ENCODE results near the gene NR6A1. TPM values are rescaled to one million over a fixed set of nuclear protein-coding genes. Genes with fewer than 3 reads are reported as not detected.

The NR6A1 gene
- total RNA-seq, 1 experiment from 2014 or later = 0.77 TPM

GRCh38 chr9:124498040-124498439 lies 273.1 kb downstream of the NR6A1 start:
- no peak for ATAC-seq
- POLR2A ChIA-PET (ENCODE audit: unreplicated experiment) = no interaction called here
- no peaks in the 10 kb centered on the region for H4K20me1 ChIP-seq (ENCODE audit: low read length)

GRCh38 chr9:124497441-124497840 lies 273.7 kb downstream of the NR6A1 start:
- TF ChIP-seq EZH2 (IDR thresholded peaks at IDR 0.05; ENCODE audit: low read length, unreplicated experiment) = no peak
- no peak for TF ChIP-seq CTCF (conservative IDR thresholded peaks at IDR 0.05; ENCODE audit: low read depth, low read length)
- no peak for TF ChIP-seq EZH2phosphoT487 (IDR thresholded peaks at IDR 0.05; ENCODE audit: borderline replicate concordance, low read length)
- H3K9ac ChIP-seq (ENCODE audit: low read length) = no peak overlapping the region
- no peak overlapping the region for H2AFZ ChIP-seq (ENCODE audit: low read length)
- no peaks in the 10 kb centered on the region for H3K36me3 ChIP-seq (ENCODE audit: low read depth, low read length)
- ChIA-PET POLR2A (ENCODE audit: unreplicated experiment) (no interaction called here), CTCF (no interaction called here)
- H3K4me1 ChIP-seq (ENCODE audit: insufficient read depth, low read length) = no peaks in the 10 kb centered on the region
- no peaks in the 10 kb centered on the region for H4K20me1 ChIP-seq (ENCODE audit: low read length)
- no peaks in the 10 kb centered on the region for H3K9me3 ChIP-seq (ENCODE audit: low read length)
- DNase-seq (no peak), ATAC-seq (no peak)
- BruUV-seq (replicated peaks) = no TSS peak
- H3K9me2 ChIP-seq (replicated peaks; ENCODE audit: low read length) = no peaks in the 10 kb centered on the region
- intact Hi-C loops (cut with micrococcal nuclease) = no loop called here
- no peaks in the 10 kb centered on the region for H3K27me3 ChIP-seq (ENCODE audit: low read length)
- no peaks in the 10 kb centered on the region for H3F3A ChIP-seq (ENCODE audit: low read length, unreplicated experiment)
- H3K4me3 ChIP-seq (ENCODE audit: low read length) = no peak overlapping the region
- H3K4me2 ChIP-seq (ENCODE audit: low read length) = no peak overlapping the region
- no peak overlapping the region for H3K27ac ChIP-seq (ENCODE audit: low read length)
- no peaks in the 10 kb centered on the region for H3K79me2 ChIP-seq (ENCODE audit: low read length)

More at GRCh38 chr9:124498040-124498439, 273.1 kb downstream of the NR6A1 start:
- H3K79me2 ChIP-seq (ENCODE audit: low read length) = no peaks in the 10 kb centered on the region
- no peaks in the 10 kb centered on the region for H3K27me3 ChIP-seq (ENCODE audit: low read length)
- TF ChIP-seq EZH2 (IDR thresholded peaks at IDR 0.05; ENCODE audit: low read length, unreplicated experiment) (no peak), CTCF (conservative IDR thresholded peaks at IDR 0.05; ENCODE audit: low read depth, low read length) (no peak), EZH2phosphoT487 (IDR thresholded peaks at IDR 0.05; ENCODE audit: borderline replicate concordance, low read length) (no peak)
- no peak overlapping the region for H3K27ac ChIP-seq (ENCODE audit: low read length)
- BruUV-seq (replicated peaks) = no TSS peak
- H2AFZ ChIP-seq (ENCODE audit: low read length) = no peak overlapping the region
- no peak for DNase-seq
- CTCF ChIA-PET = no interaction called here
- intact Hi-C loops (cut with micrococcal nuclease) = no loop called here
- H3K9me3 ChIP-seq (ENCODE audit: low read length) = no peaks in the 10 kb centered on the region
- no peaks in the 10 kb centered on the region for H3K9me2 ChIP-seq (replicated peaks; ENCODE audit: low read length)
- no peak overlapping the region for H3K4me2 ChIP-seq (ENCODE audit: low read length)
- no peak overlapping the region for H3K4me3 ChIP-seq (ENCODE audit: low read length)
- no peak overlapping the region for H3K9ac ChIP-seq (ENCODE audit: low read length)
- H3F3A ChIP-seq (ENCODE audit: low read length, unreplicated experiment) = no peaks in the 10 kb centered on the region
- H3K36me3 ChIP-seq (ENCODE audit: low read depth, low read length) = no peaks in the 10 kb centered on the region
- no peaks in the 10 kb centered on the region for H3K4me1 ChIP-seq (ENCODE audit: insufficient read depth, low read length)

GRCh38 chr9:124496463-124496862 lies 274.6 kb downstream of the NR6A1 start:
- no peaks in the 10 kb centered on the region for H3K27me3 ChIP-seq (ENCODE audit: low read length)
- ChIA-PET CTCF (no interaction called here), POLR2A (ENCODE audit: unreplicated experiment) (no interaction called here)
- H3K4me1 ChIP-seq (ENCODE audit: insufficient read depth, low read length) = no peaks in the 10 kb centered on the region
- H3K9ac ChIP-seq (ENCODE audit: low read length) = no peak overlapping the region
- no peak overlapping the region for H3K4me2 ChIP-seq (ENCODE audit: low read length)
- no peak for DNase-seq
- no peaks in the 10 kb centered on the region for H4K20me1 ChIP-seq (ENCODE audit: low read length)
- BruUV-seq (replicated peaks) = no TSS peak
- no peaks in the 10 kb centered on the region for H3F3A ChIP-seq (ENCODE audit: low read length, unreplicated experiment)
- ATAC-seq = no peak
- intact Hi-C loops (cut with micrococcal nuclease) = no loop called here
- H3K9me3 ChIP-seq (ENCODE audit: low read length) = no peaks in the 10 kb centered on the region
- H2AFZ ChIP-seq (ENCODE audit: low read length) = no peak overlapping the region
- TF ChIP-seq EZH2phosphoT487 (IDR thresholded peaks at IDR 0.05; ENCODE audit: borderline replicate concordance, low read length) (no peak), EZH2 (IDR thresholded peaks at IDR 0.05; ENCODE audit: low read length, unreplicated experiment) (no peak), CTCF (conservative IDR thresholded peaks at IDR 0.05; ENCODE audit: low read depth, low read length) (no peak)
- no peaks in the 10 kb centered on the region for H3K36me3 ChIP-seq (ENCODE audit: low read depth, low read length)
- no peaks in the 10 kb centered on the region for H3K9me2 ChIP-seq (replicated peaks; ENCODE audit: low read length)
- H3K4me3 ChIP-seq (ENCODE audit: low read length) = no peak overlapping the region
- H3K79me2 ChIP-seq (ENCODE audit: low read length) = no peaks in the 10 kb centered on the region
- no peak overlapping the region for H3K27ac ChIP-seq (ENCODE audit: low read length)
